ENCODE data around the gene LGR4. TPM values are rescaled to one million over a fixed set of nuclear protein-coding genes. Genes with fewer than 3 reads are reported as not detected.

Gene LGR4
- total and polyA plus RNA-seq, 10 of the 15 experiments (the other 5 are each of a cell fraction or from before 2014, with no cell fraction given) = under 0.01 to 0.64 (median 0.04) TPM; not detected in 5

DNA sequence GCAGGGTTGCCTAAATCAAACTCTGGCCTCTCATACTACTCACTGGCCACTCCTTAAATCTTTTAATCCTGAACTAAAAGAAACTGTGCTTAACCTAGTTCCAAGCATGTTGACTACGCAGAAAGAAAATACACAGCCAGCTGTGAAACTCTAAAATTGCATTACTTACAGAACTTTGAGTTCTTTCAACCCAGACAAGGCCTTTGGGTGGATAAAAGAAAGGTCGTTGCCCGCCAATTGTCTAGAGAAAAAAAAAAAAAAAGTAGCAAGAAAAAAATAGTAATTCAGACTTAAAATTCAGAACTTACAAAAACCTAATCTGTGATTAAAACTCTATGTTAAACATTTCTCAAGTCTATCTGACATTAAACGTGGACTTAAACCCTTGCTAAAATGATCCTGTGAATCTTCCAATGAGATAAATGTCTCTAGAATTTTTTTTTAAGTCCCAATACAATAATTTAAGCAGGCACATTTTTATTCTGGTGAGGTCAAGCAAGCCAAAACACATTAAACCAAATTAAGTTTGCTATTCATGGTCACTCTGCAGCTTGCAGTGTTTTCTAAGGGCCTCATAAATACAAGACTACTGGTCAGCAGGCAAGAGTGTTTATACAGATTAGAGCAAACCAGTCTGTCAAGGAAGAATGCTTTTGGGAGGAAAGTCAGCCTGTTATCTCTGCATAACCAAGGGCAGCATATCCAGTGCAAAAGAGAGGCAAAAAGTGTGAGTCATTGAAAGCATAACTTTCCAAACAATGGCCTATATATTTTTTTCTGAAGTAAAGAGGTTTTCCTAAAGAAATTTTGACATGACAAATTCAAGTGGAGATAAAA is 80.1 kb downstream of the LGR4 start:
- no TSS peak for BruUV-seq (replicated peaks)
- SMC1A ChIA-PET (ENCODE audit: uncharacterized antibody, unreplicated experiment) = no interaction called here
- Histone ChIP-seq H3K9ac (ENCODE audit: control insufficient read depth, insufficient read depth, low read length) (no peak overlapping the region), H3K36me3 (ENCODE audit: control insufficient read depth in 2 of 2, insufficient read depth in 2 of 2, low read length in 1 of 2) (no peaks in the 10 kb centered on the region), H3K9me3 (replicated peaks; ENCODE audit: control insufficient read depth, insufficient read depth, low read length) (no peaks in the 10 kb centered on the region), H3K27ac (ENCODE audit: control insufficient read depth, insufficient read depth) (no peak overlapping the region), H3K79me2 (ENCODE audit: control insufficient read depth, insufficient read depth, low read length) (no peaks in the 10 kb centered on the region), H3K4me1 (ENCODE audit: control insufficient read depth, insufficient read depth, low read length) (no peaks in the 10 kb centered on the region), H3K4me2 (ENCODE audit: control insufficient read depth, insufficient read depth) (no peak overlapping the region), H3K27me3 (replicated peaks in 1 of 2; ENCODE audit: control insufficient read depth in 2 of 2, insufficient read depth in 2 of 2, low read length in 1 of 2) (no peaks in the 10 kb centered on the region), H3K4me3 (no peak overlapping the region), H2AFZ (ENCODE audit: control insufficient read depth, low read depth, low read length) (no peak overlapping the region), H4K20me1 (ENCODE audit: control insufficient read depth, insufficient read depth) (no peaks in the 10 kb centered on the region)
- POLR2A ChIA-PET = no interaction called here
- CTCF ChIA-PET = interaction anchor here (1.0 kb wide), 1 partner anchor 15 kb away, joined by 3 read pairs; no protein-coding TSS in a partner anchor
- WGBS (ENCODE audit: insufficient coverage, insufficient replicate concordance, low lambda C conversion rate, missing lambda C conversion rate) = 12% methylated on average over 4 of the region's 4 CpGs
- TF ChIP-seq ZBED1 (IDR thresholded peaks at IDR 0.05; ENCODE audit: borderline replicate concordance) = no peak
- no peak for TF ChIP-seq SUPT20H (IDR thresholded peaks at IDR 0.05; ENCODE audit: borderline replicate concordance, control insufficient read depth, low read depth, low read length)
- no peak for TF ChIP-seq SREBF2 (IDR thresholded peaks at IDR 0.05; ENCODE audit: low read length)
- TF ChIP-seq KLF5 (IDR thresholded peaks at IDR 0.05; ENCODE audit: partially characterized antibody) = no peak
- FAIRE-seq = no peak
- ATAC-seq = no peak
- no peak for DNase-seq (ENCODE audit: low read depth, low spot score)
- in situ Hi-C loops (cut with MboI) (no loop called here), intact Hi-C loops (cut with micrococcal nuclease; ENCODE audit: unreplicated experiment) (no loop called here)
- RAD21 ChIA-PET (ENCODE audit: unreplicated experiment) = no interaction called here

DNA sequence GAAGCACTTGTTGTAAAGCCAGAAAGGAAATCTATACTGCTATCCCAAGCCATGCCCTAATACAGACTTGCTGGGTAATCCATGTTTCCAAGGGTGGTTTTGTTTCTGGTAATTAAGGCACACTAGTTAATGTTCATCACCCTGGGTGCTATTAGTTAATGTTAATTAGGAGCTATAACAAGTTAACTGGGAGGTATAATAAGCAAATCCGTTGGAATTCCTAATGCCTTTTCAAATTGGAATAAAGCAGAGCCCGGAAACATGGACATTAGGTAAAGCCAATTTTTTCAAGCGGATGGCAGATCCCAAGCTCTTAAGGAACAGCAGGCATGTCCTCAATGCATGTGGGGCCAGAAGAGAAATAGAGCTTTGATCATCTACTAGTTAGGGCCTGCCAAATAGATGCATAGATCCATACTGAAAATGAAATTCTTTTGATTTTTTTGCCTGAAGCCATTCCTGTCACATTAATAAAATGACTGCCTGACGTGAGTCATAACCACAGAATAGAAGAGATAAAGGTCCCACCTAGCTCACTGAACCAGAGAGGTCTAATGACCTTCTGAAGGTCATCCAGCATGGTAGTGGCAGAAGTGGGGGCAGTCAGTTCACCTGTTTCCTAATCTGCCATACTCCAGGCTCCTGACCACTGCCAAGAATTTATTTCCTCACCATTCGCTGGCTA is 81.1 kb downstream of the LGR4 start:
- ATAC-seq = no peak
- no TSS peak for BruUV-seq (replicated peaks)
- Histone ChIP-seq H3K27me3 (replicated peaks in 1 of 2; ENCODE audit: control insufficient read depth in 2 of 2, insufficient read depth in 2 of 2, low read length in 1 of 2) (no peaks in the 10 kb centered on the region), H3K4me2 (ENCODE audit: control insufficient read depth, insufficient read depth) (no peak overlapping the region), H2AFZ (ENCODE audit: control insufficient read depth, low read depth, low read length) (no peak overlapping the region), H3K4me3 (no peak overlapping the region), H3K9me3 (replicated peaks; ENCODE audit: control insufficient read depth, insufficient read depth, low read length) (no peaks in the 10 kb centered on the region), H3K9ac (ENCODE audit: control insufficient read depth, insufficient read depth, low read length) (no peak overlapping the region), H3K4me1 (ENCODE audit: control insufficient read depth, insufficient read depth, low read length) (no peaks in the 10 kb centered on the region), H3K27ac (ENCODE audit: control insufficient read depth, insufficient read depth) (no peak overlapping the region), H4K20me1 (ENCODE audit: control insufficient read depth, insufficient read depth) (no peaks in the 10 kb centered on the region), H3K36me3 (ENCODE audit: control insufficient read depth in 2 of 2, insufficient read depth in 2 of 2, low read length in 1 of 2) (no peaks in the 10 kb centered on the region), H3K79me2 (ENCODE audit: control insufficient read depth, insufficient read depth, low read length) (no peaks in the 10 kb centered on the region)
- in situ Hi-C loops (cut with MboI) = no loop called here
- RAD21 ChIA-PET (ENCODE audit: unreplicated experiment) = no interaction called here
- WGBS (ENCODE audit: insufficient coverage, insufficient replicate concordance, low lambda C conversion rate, missing lambda C conversion rate) = 39% methylated on average over 5 of the region's 5 CpGs
- POLR2A ChIA-PET = no interaction called here
- SMC1A ChIA-PET (ENCODE audit: uncharacterized antibody, unreplicated experiment) = no interaction called here
- no peak for FAIRE-seq
- intact Hi-C loops (cut with micrococcal nuclease; ENCODE audit: unreplicated experiment) = no loop called here
- no peak for DNase-seq (ENCODE audit: low read depth, low spot score)
- CTCF ChIA-PET = interaction anchor here (1.0 kb wide), 2 partner anchors 14 to 58 kb away, joined by 3 read pairs; no protein-coding TSS in a partner anchor
- TF ChIP-seq KAT2A (conservative IDR thresholded peaks at IDR 0.05; ENCODE audit: control insufficient read depth, low read depth, low read length) (no peak), IRF4 (IDR thresholded peaks at IDR 0.05; ENCODE audit: low read depth, low read length) (no peak), SRF (IDR thresholded peaks at IDR 0.05; ENCODE audit: low read depth in 2 of 2, low read length in 2 of 2) (no peak), EZH2 (IDR thresholded peaks at IDR 0.05; ENCODE audit: borderline replicate concordance, control insufficient read depth, low read depth, low read length) (no peak), NR2F1 (conservative IDR thresholded peaks at IDR 0.05) (no peak), BHLHE40 (IDR thresholded peaks at IDR 0.05; ENCODE audit: borderline replicate concordance in 1 of 2, low read depth in 2 of 2, low read length in 1 of 2) (no peak), BRCA1 (IDR thresholded peaks at IDR 0.05; ENCODE audit: low read depth, low read length) (no peak), TCF7 (IDR thresholded peaks at IDR 0.05; ENCODE audit: borderline replicate concordance) (no peak)
- TF ChIP-seq, protein P1, sequence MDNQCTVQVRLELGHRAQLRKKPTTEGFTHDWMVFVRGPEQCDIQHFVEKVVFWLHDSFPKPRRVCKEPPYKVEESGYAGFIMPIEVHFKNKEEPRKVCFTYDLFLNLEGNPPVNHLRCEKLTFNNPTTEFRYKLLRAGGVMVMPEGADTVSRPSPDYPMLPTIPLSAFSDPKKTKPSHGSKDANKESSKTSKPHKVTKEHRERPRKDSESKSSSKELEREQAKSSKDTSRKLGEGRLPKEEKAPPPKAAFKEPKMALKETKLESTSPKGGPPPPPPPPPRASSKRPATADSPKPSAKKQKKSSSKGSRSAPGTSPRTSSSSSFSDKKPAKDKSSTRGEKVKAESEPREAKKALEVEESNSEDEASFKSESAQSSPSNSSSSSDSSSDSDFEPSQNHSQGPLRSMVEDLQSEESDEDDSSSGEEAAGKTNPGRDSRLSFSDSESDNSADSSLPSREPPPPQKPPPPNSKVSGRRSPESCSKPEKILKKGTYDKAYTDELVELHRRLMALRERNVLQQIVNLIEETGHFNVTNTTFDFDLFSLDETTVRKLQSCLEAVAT (IDR thresholded peaks at IDR 0.05) = no peak

Measured in GM12878 (cell line).